GM19324 (cell line): ENCODE results near the gene EP400.
"Not testable (repeated sequence)": the region's sequence is repeated elsewhere in the genome, so short reads cannot be mapped to it uniquely, and the experiment has no call there.

ENCODE experiments used
- ATAC-seq: cut with Tn5 transposase; IDR thresholded peaks from one replicate; pipeline ENCODE4 v1.9.1; 2021; ENCODE audit warnings: mild to moderate bottlenecking, moderate library complexity; ENCODE audit not compliant: unreplicated experiment, low FRiP score

EP400 gene

DNA sequence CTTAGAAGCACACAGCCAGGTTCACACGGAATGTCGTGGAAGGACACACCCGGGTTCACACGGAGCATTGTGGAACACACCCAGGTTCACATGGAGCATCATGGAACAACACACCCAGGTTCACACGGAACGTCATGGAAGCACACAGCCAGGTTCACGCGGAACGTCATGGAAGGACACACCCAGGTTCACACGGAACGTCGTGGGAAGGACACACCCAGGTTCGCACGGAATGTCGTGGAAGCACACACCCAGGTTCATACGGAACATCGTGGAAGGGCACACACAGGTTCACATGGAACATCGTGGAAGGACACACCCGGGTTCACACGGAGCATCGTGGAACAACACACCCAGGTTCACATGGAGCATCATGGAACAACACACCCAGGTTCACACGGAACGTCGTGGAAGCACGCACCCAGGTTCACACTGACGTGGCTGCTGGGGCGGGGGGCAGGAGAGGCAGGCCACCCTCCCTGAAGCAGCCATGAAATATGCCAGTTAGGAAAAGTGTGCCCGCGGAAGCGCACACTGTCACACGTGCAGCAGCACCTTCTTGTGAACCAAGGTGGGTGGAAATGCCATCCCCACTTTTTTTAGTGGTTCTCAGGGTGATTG lies 86.4 kb downstream of the EP400 start:
- no peak for ATAC-seq

DNA sequence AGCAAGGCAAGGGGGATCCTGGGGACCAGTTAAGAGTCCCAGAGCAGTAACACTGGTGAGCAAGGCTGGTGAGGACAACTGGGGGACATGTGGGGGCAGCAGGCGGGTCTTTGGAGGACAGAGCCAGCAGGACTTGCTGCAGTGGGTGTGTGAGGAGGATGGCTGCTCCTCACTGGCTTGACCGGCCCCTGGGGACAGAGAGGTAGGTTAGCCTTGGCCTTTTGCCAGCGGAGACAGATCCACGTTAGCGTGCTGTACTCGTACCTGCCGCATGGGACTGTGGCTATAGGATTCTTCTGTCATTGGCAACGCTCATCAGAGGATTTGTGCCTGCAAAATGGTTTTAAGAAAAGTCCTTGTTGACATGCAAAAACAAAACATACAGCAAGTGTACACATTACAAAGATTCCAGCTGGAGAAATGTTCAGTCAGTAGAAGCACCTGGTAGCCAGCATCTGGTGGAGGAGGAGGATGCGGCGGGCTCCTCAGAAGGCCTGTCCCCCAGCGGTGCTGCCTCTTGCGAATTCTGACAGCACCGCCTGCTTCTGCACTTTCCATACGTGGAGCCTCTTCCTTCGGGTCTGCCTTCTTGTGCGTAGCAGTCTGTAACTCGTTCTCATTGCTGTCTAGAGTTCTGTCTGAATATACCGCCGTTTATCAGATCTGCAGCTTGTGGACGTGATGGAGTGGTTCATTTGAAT lies 91.3 kb downstream of the EP400 start:
- no peak for ATAC-seq

DNA sequence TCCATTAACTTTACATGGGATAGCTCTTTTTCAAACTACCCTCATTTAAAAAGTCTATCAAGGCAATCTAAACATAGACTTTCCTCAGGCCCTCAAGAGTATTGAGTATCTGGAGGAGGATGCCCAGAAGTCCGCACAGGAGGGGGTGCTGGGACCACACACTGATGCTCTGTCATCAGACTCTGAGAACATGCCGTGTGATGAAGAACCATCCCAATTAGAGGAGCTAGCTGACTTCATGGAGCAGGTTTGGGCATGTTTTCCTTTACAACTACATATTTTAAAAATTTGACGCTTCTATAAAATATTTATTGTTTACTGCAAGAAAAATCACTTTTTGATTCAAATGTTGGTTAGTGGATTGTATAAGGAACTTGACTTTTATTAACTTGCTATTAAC lies 93.5 kb downstream of the EP400 start:
- no peak for ATAC-seq

DNA sequence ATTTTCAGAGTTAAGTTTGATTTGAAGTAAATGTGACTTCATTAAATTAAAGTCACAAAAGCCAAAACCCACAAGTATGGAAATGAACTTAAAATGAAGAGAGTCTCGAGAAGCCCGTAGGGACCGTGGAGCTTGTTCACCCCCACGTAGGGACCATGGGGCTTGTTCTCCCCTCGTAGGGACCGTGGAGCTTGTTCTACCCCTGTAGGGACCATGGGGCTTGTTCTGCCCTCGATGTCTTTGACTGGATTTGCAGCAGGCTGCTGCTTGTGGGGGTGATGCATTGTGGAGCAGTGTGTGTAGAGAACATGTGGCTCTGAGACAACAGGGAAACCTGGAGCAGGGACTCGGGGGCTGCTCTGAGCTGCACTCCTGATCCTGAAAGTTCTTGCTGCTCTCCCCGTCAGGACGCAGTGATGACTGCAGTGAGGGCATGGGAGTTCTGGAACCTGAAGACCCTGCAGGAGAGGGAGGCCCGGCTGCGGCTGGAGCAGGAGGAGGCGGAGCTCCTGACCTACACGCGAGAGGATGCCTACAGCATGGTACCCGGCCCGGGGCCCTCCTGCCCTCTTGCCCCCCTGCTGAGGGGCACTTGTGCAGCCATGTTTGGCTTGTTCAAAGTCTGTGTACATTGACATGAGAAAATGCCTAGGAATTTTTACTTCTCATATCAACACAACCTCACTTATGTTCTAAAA lies 94.2 kb downstream of the EP400 start:
- ATAC-seq, result no peak

DNA sequence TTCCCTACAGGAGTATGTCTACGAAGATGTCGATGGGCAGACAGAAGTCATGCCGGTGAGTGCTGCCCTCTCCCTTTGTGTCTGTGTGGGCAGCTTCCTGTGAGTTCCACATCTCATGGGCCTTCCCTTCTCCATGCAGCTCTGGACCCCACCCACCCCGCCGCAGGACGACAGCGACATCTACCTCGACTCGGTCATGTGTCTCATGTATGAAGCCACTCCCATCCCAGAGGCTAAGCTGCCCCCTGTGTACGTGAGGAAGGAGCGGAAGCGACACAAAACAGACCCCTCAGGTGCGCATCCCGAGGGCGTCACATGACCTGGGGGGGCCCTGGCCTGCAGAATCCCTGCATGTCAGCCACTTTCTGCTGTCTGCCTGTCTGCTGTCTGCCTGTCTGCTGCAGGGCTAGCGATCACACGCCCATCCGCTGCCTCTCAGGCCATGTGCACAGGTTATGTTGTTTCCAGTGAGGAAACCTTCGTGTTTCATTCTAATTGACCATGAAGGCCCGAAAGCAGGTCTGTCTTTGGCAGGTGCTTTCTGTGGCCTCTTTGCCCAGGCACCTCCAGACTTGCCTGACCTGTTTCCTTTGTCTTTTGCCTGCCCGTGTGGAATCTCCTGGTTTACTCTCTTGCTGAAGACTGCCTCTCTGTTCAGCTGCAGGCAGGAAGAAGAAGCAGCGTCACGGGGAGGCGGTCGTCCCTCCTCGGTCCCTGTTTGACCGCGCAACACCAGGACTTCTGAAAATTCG lies 95.1 kb downstream of the EP400 start:
- no peak for ATAC-seq

DNA sequence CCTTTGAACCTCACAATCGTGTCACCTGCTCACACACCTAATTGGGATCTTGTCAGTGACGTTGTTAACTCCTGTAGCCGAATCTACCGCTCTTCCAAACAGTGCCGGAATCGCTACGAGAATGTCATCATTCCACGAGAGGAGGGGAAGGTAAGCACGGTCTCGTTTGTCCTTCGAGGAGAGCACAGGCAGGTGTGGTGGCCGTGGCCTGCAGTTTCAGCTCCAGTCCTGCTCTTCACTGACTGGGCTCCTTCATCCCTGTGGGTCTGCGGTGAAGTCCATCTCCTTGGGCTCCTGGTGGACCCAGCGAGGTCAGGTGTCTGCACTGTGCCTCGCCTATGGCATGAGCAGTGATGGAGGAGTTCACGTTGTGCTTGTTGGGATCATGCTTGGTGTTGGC lies 96.0 kb downstream of the EP400 start:
- ATAC-seq, result no peak

DNA sequence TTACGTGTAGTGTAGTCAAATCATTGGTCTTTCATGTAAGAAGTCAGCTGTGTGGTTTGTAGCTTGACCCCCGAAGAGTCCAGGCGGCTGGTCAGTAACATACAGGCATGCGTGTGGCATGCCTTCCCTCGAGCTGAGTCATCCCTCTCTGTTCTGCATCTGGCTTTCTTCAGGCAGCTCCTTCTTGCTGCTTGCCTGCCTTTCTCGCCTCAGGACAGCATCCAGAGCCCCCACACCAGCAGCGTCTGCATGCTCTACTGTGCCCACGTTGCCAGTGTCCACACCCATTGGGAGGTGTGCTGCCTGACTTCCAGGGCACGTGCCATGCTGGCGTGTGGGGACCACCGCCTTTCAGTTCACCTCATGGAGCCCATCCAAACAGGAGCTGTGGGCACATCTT lies 96.8 kb downstream of the EP400 start:
- ATAC-seq, result no peak

DNA sequence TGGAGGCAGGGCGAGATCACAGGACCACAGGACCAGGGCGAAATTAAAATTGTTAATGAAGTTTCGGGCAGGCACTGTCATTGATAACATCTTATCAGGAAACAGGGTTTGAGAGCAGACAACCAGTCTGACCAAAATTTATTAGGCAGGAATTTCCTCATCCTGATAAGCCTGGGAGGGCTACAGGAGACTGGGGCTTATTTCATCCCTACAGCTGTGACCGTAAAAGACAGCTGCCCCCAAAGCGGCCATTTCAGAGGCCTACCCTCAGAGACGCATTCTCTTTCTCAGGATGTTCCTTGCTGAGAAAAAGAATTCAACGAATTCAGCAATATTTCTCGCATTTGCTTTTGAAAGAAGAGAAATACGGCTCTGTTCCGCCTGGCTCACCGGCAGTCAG lies 97.9 kb downstream of the EP400 start:
- not testable (repeated sequence) for ATAC-seq

DNA sequence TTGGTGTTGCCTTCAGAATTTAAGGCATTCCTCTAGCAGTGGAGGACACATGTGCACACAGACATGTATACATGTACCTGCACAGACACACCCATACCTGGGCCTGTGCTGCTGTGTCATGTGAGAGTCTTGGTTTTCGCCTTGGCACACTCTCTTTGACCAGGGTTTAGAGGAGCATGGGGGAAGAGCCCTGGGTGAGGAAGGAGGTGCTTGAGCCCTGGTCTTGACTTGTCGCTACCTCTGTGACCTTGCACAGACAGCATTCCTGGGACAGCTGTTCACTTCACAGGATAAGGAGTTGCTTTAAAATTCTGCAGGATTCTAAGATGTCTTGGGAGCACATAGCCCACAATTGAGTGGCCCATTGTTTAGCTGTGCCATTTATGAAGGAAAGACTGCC lies 99.7 kb downstream of the EP400 start:
- ATAC-seq, result no peak

DNA sequence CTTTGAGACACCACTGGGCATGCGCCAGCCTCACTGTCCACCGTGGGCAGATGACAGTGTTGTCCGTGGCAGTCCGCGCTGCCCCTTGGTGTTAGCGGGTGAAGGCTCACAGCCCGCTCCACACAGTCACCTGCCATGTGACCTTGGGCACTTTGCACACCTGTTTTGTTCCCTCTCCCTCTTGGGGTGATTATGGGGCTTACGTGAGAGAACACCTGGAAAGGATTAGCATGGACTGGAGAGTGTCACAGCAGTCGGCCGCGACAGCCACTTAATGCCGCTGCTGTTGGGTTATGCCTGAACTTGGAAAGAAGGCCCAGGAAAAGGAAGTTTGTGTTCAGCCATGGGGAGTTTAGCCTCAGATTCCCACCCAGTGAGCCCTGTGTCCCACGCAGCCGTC lies 100.1 kb downstream of the EP400 start:
- no peak for ATAC-seq

DNA sequence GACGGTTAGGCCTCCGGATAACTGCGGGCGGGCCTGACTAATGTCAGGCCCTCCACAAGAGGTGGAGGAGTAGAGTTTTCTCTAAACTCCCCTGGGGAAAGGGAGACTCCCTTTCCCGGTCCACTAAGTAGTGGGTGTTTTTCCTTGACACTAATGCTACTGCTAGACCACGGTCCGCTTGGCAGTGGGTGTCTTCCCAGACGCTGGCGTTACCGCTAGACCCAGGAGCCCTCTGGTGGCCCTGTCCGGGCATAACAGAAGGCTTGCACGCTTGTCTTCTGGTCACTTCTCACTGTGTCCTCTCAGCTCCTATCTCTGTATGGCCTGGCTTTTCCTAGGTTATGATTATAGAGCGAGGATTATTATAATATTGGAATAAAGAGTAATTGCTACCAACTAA lies 102.0 kb downstream of the EP400 start:
- ATAC-seq, result not testable (repeated sequence)

DNA sequence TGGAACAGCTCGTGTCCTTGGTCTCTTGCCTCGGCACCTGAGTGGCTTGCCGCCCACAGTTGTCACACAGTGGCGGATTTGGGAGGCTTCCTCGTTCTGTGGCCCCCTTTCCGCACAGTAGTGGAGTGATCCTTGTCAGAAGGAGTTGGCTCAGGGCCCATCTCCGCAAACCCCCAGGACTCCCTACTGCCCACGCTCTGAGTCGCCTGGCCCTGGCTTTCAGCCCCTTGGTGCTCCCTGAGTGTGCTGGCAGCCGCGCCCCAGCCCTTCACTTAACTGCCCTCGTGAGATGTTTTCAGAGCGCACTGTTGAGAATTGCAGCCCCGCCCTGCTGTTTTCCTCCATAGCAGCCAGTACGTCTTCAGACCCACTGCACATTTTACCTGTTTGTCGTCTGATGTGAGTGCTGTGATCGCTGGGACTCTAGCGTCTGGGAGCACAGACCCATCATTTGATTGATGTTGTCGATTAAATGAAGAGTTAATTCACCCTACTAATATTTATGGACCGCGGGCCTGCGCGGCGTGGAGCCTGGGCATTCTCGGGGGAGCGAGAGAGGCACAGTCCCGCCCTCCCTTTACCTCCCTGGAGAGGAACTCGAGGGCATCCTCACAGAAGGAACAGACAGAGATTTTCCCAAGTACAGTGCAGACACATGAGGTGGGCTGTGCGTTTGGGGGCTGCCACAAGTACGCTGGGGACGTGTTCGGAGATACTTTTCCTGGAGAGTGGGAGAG lies 102.6 kb downstream of the EP400 start:
- ATAC-seq, result no peak

DNA sequence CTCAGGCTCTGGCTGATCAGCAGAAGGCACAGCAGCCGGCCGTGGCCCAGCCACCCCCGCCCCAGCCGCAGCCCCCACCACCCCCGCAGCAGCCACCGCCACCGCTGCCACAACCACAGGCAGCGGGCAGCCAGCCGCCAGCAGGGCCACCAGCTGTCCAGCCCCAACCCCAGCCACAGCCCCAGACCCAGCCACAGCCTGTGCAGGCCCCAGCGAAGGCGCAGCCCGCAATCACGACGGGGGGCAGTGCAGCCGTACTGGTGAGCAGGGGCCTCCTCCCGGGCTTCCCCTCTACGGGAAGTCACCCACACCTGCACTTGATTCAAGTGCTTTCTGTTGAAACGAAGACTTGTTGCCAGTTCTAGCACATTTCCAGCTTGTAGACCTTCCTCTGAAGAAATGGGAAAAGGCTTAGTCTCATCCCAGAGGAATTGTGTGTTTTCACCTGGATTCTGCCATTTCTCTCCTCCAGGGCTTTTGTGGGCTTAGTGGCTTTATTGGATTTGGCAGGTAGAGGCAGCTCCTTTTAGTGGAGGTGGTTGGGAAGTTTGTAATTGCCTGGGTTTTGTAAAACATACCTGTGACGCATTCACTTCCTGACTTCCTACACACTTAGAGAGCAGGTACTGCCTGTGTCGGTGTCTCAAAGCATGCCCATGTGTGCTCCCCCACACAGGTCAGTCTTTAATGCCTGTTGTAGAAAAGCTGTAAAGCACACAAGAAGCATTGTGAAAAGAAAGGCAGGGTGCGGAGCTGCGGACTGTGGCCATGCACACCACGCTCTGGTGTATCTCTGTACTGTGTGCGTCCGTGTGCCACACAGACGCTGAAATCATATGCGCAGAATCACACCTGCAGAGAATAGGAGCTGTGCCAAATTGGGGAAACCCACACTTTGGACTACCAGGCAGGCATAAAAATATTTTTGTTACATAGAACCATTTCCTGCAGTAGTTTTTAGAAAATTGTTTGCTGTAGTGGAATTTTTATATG lies 103.9 kb downstream of the EP400 start:
- ATAC-seq, result no peak

DNA sequence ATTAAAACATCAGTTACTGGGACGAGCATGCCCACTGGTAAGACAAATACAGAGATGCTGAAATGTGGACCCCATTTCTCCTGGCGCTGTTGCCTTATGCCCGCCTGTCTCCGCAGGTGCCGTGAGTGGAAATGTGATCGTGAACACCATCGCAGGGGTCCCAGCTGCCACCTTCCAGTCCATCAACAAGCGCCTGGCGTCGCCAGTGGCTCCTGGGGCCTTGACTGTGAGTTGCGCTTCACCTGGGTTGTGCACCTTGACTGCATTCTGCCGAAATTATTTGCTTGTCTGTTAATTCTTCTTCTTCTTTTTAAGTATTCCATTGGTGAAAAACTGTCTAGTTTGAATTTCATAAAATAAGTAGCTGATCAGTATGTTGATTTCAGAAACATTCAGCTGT lies 105.2 kb downstream of the EP400 start:
- no peak for ATAC-seq

DNA sequence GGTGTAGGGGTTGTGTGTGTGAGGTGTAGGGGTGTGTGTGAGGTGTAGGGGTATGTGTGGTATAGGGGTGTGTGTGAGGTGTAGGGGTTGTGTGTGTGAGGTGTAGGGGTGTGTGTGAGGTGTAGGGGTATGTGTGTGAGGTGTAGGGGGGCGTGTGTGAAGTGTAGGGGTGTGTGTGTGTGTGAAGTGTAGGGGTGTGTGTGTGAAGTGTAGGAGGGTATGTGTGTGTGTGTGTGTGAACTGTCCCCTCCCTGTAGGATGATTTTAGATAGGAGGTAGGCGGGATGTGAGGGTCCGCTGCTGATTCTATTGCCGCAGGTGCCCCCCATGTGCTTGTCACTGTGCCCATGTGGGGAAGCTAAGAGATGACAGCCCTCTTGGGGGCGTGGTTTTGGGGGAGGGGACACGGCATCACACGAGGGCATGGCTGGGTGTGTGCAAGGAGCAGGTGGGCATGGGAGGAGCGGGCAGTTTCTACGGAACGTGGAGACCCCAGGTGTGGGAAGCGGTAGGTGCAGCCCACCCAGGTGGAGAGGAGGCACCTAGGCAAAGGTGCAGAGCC lies 105.9 kb downstream of the EP400 start:
- no peak for ATAC-seq

DNA sequence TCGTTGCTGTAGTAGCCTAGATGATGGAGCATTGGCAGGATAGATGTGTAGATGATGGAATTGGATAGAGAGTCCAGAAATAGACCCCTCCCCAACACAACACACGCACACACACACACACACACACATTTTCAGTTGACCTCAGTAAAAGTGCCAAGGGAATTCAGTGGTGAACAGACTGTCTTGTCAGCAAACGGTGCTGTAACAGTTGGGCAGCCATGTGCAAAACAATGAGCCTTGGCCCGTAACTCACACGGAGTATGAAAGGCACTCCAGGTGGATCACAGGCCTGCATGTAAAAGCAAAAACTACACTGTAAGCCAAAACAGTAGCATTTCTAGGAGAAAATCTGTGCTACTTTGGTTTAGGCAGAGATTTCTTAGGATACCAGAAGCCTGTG lies 106.6 kb downstream of the EP400 start:
- no peak for ATAC-seq

DNA sequence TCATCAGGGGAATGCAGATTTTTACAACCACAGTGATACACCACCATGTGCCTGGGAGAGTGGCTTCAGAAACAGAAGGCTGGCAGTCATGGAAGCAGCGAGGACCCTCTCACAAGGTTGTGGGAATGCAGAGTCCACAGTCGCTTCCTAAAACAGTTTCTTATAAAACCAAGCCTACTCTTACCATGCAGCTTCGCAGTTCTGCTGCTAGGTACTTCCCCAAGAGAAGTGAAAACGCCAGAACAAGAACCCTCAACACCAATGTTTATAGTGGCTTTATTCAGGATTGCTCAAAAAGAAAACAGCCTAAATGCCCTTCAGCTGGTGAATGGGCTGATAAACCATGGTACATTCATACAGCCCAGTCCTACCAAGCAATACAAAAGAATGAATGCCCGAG lies 107.2 kb downstream of the EP400 start:
- no peak for ATAC-seq

DNA sequence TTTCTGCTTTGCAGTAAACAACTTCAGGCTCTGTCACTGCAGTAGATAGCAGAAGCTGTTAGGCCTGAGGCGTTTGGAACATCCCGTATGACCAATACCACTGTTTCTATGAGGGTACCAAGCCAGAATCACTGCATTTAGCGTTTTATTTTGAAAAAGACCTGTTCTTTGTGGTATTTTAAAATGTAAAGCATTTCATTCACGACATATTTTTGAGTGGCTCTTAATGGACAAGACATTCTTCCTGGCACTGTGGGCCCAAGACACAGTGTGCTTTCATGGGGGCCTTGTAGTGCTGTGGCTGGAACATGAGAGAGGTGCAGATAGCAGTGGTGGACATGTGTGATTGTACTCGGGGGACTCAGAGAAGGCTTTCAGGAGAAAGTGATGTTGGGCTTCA lies 107.9 kb downstream of the EP400 start:
- no peak for ATAC-seq

DNA sequence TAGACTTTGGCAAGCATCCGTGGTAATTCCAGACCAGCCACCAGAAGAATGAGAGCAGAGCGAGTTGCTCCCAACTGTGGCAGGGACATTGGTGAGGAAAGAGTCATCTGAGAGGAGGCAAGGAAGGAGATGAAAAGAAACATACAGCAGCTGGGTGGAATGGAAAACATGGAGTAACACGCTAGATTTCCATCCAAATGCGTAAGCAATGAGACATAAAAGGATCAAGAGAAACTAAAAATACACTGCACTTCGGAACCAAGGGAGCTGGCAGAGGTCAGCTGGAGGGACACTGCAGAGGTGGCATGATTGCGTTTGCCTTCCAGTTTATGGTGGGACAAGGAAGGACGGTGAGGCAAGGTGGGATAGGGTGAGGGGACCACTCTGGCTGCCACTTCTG lies 111.5 kb downstream of the EP400 start:
- ATAC-seq, result no peak
